SK-N-SH (cell line): Measurements from ENCODE around the gene EXOC6. TPM values are rescaled to one million over a fixed set of nuclear protein-coding genes. Genes with fewer than 3 reads are reported as not detected.

Experiments used
- CTCF ChIA-PET: fragments of 300-600, 350-600 bp; formaldehyde crosslinking; extraction: SDS; loops from one replicate; lab custom pipeline; 2021; lab: Yijun Ruan, JAX
- POLR2A ChIA-PET: fragments of 350-600 bp; sonication (Branson Sonifier 250); formaldehyde crosslinking; extraction: SDS; loops from one replicate; lab custom pipeline; 2020; ENCODE audit warnings: antibody characterized with exemption, inconsistent platforms; lab: Yijun Ruan, JAX
- DNase-seq: peaks from one replicate; pipeline ENCODE4 v3.0.0; 2012
- H2AFZ ChIP-seq: fragments of 200-600 bp; sonication (generic); 2 replicates; pipeline ENCODE4 v1.8.1; 2016; ENCODE audit warnings: antibody characterized with exemption, mild to moderate bottlenecking, low read depth
- H3F3A ChIP-seq: fragments of 200-600 bp; sonication (generic); replicated peaks from 2 replicates; pipeline ENCODE3; 2016; ENCODE audit warnings: antibody characterized with exemption, mild to moderate bottlenecking; ENCODE audit not compliant: insufficient read depth
- H3K27ac ChIP-seq, 2 experiments: fragments of 200-500 bp in 1 of 2; fragments of 200-600 bp in 1 of 2; sonication (Bioruptor generic) in 1 of 2; sonication (generic), shearing (Covaris generic) in 1 of 2; 2 replicates each; pipeline versions ENCODE4 v1.5.1 to v1.6.1; 2014 to 2016; ENCODE audit warnings: low read depth in 2 of 2, inconsistent platforms in 1 of 2, low read length in 1 of 2, mild to moderate bottlenecking in 1 of 2, mixed read lengths in 1 of 2
- H3K27me3 ChIP-seq: fragments of 200-600 bp; sonication (generic), shearing (Covaris generic); 2 replicates; pipeline ENCODE4 v1.6.1; 2016; ENCODE audit warnings: mixed run types; ENCODE audit not compliant: insufficient read depth
- H3K36me3 ChIP-seq, 2 experiments: fragments of 200-500 bp in 1 of 2; fragments of 200-600 bp in 1 of 2; sonication (Bioruptor generic) in 1 of 2; sonication (generic) in 1 of 2; replicated peaks in 1 of 2; 2 replicates each; pipeline versions ENCODE3 to v1.5.1; 2014 to 2016; ENCODE audit warnings: low read length in 1 of 2, mild to moderate bottlenecking in 1 of 2; ENCODE audit not compliant: insufficient read depth in 2 of 2, control insufficient read depth in 1 of 2
- H3K4me1 ChIP-seq, 2 experiments: fragments of 200-500 bp in 1 of 2; fragments of 200-600 bp in 1 of 2; sonication (Bioruptor generic) in 1 of 2; sonication (generic), shearing (Covaris generic) in 1 of 2; 2 replicates each; pipeline versions ENCODE4 v1.5.1 to v1.6.1; 2014 to 2016; ENCODE audit warnings: low read depth in 1 of 2, low read length in 1 of 2, mixed run types in 1 of 2; ENCODE audit not compliant: insufficient read depth in 2 of 2, control insufficient read depth in 1 of 2
- H3K4me2 ChIP-seq: fragments of 200-600 bp; sonication (generic), shearing (Covaris generic); 2 replicates; pipeline ENCODE4 v1.6.1; 2017; ENCODE audit warnings: mixed run types
- H3K4me3 ChIP-seq, 2 experiments: fragments of 200-500 bp in 1 of 2; fragments of 200-600 bp in 1 of 2; sonication (Bioruptor generic) in 1 of 2; sonication (generic), shearing (Covaris generic) in 1 of 2; 2 replicates each; pipeline versions ENCODE4 v1.5.1 to v1.8.1; 2014 to 2016; ENCODE audit warnings: low read depth in 2 of 2, inconsistent platforms in 1 of 2, low read length in 1 of 2, mild to moderate bottlenecking in 1 of 2, mixed read lengths in 1 of 2, moderate library complexity in 1 of 2
- H3K79me2 ChIP-seq: fragments of 200-600 bp; sonication (generic); 2 replicates; pipeline ENCODE4 v1.8.1; 2017; ENCODE audit warnings: mild to moderate bottlenecking; ENCODE audit not compliant: insufficient read depth
- H3K9ac ChIP-seq: fragments of 200-600 bp; sonication (generic); 2 replicates; pipeline ENCODE4 v1.6.1; 2017; ENCODE audit warnings: mixed run types
- H3K9me2 ChIP-seq: fragments of 200-600 bp; sonication (generic); 2 replicates; pipeline ENCODE4 v1.6.1; 2017; ENCODE audit warnings: mixed run types
- H3K9me3 ChIP-seq: fragments of 200-600 bp; sonication (generic); 2 replicates; pipeline ENCODE4 v1.6.1; 2017; ENCODE audit warnings: mixed run types, mild to moderate bottlenecking, moderate library complexity
- H4K20me1 ChIP-seq: fragments of 200-600 bp; sonication (generic); 2 replicates; pipeline ENCODE4 v1.6.1; 2017; ENCODE audit warnings: mild to moderate bottlenecking, mixed run types; ENCODE audit not compliant: insufficient read depth
- CHD2 ChIP-seq: fragments of 150-350 bp; IDR thresholded peaks from 2 replicates; pipeline ENCODE4 v1.6.1; 2018; ENCODE audit warnings: low read length; ENCODE audit not compliant: partially characterized antibody
- ELF1 ChIP-seq: IDR thresholded peaks from 2 replicates; pipeline ENCODE4 v1.4.0; 2012
- FOSL2 ChIP-seq: IDR thresholded peaks from 2 replicates; pipeline ENCODE4 v1.4.0; 2012; ENCODE audit warnings: low read depth, mild to moderate bottlenecking, moderate library complexity, borderline replicate concordance
- RAD21 ChIP-seq: IDR thresholded peaks from 2 replicates; pipeline ENCODE4 v1.6.1; 2012; ENCODE audit warnings: mild to moderate bottlenecking, low read length
- RCOR1 ChIP-seq: fragments of 150-350 bp; IDR thresholded peaks from 2 replicates; pipeline ENCODE4 v1.6.1; 2017; ENCODE audit warnings: antibody characterized with exemption, low read length
- SMC3 ChIP-seq: IDR thresholded peaks from 2 replicates; pipeline ENCODE4 v1.6.1; 2012; ENCODE audit warnings: low read depth, low read length, improper control_type of control experiment
- TCF12 ChIP-seq: IDR thresholded peaks from 2 replicates; pipeline ENCODE4 v1.4.0; 2012
- USF2 ChIP-seq: fragments of 150-350 bp; IDR thresholded peaks from 2 replicates; pipeline ENCODE4 v1.6.1; 2017; ENCODE audit warnings: antibody characterized with exemption, low read length, low read depth, borderline replicate concordance
- WGBS: methylation state at CpG from one replicate; pipeline ENCODE4 v1.1.6; 2017; ENCODE audit warnings: low lambda C conversion rate; 5-methylcytosine and 5-hydroxymethylcytosine counted together
- polyA plus RNA-seq, 3 experiments: library from polyadenylated mRNA; depleted of rRNA; stranded (reverse); fragments of >200 nt; gene quantifications; 2 replicates each; pipeline ENCODE4 v1.2.3, GENCODE V29; 2012
- TF ChIP-seq, protein P1 (sequence below): fragments of 200-600 bp; sonication (generic); IDR thresholded peaks from 2 replicates; pipeline ENCODE4 v1.6.1; 2017; ENCODE audit warnings: antibody characterized with exemption, mild to moderate bottlenecking, moderate library complexity

Gene EXOC6
- polyA plus RNA-seq, 1 of the 3 experiments (the other 2 are of a cell fraction), result 2.3 TPM

DNA sequence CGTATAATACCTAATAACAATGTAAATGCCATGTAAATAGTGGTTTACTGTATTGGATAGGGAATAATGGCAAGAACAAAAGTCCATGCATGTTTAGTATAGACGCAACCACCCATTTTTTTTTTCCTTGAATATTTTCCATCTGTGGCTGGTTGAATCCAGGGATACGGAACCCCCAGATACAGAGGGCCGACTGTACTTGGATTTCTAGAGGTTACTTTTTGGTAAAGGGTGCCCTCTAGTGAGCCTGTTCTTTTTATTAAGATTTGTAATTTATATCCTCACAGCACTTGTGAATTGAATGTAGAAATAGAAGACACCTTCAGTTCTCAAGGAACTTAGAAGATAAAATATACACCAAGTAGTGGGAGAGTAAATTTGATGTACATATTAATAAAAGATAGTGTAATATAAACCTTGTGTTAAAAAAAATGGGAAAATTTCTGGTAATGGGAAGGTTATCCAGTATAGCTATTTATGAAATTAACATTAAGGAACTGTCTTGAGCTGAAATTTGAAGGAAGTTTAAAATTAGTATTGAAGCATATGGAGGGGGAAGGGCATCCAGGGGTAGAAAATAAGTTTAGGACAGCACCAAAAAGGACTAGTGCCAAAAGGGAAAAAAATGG is 32.0 kb downstream of the EXOC6 start:
- Histone ChIP-seq H3F3A (peaks cover 6% of the 10 kb centered on the region), H3K36me3 (no peaks in the 10 kb centered on the region), H3K79me2 (no peaks in the 10 kb centered on the region), H3K4me1 (no peaks in the 10 kb centered on the region), H3K27ac (no peak overlapping the region), H3K9ac (no peak overlapping the region), H3K9me2 (no peaks in the 10 kb centered on the region), H3K4me3 (no peak overlapping the region), H3K9me3 (no peaks in the 10 kb centered on the region), H4K20me1 (peaks cover 3% of the 10 kb centered on the region; the same call in 1 of the 2 replicates), H2AFZ (no peak overlapping the region; the same call in 1 of the 2 replicates), H3K27me3 (no peaks in the 10 kb centered on the region), H3K4me2 (no peak overlapping the region)
- DNase-seq, result peak; percentile 37
- POLR2A ChIA-PET, result no interaction called here
- 53% methylated on average over 4 of the region's 4 CpGs for WGBS
- TF ChIP-seq TCF12, result no peak
- no peak for TF ChIP-seq ELF1
- TF ChIP-seq SMC3, result peak; percentile 44
- peak; percentile 78 for TF ChIP-seq RAD21
- TF ChIP-seq, protein P1, sequence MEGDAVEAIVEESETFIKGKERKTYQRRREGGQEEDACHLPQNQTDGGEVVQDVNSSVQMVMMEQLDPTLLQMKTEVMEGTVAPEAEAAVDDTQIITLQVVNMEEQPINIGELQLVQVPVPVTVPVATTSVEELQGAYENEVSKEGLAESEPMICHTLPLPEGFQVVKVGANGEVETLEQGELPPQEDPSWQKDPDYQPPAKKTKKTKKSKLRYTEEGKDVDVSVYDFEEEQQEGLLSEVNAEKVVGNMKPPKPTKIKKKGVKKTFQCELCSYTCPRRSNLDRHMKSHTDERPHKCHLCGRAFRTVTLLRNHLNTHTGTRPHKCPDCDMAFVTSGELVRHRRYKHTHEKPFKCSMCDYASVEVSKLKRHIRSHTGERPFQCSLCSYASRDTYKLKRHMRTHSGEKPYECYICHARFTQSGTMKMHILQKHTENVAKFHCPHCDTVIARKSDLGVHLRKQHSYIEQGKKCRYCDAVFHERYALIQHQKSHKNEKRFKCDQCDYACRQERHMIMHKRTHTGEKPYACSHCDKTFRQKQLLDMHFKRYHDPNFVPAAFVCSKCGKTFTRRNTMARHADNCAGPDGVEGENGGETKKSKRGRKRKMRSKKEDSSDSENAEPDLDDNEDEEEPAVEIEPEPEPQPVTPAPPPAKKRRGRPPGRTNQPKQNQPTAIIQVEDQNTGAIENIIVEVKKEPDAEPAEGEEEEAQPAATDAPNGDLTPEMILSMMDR, result peak; percentile 76
- CTCF ChIA-PET, result interaction anchor here (0.7 to 1.9 kb wide), 12 partner anchors 12 to 400 kb away, joined by 3 to 13 read pairs (median 3); no protein-coding TSS in a partner anchor

- DNase-seq, result no peak
- Histone ChIP-seq H4K20me1 (peaks cover 3% of the 10 kb centered on the region; the same call in 1 of the 2 replicates), H3K4me1 (no peaks in the 10 kb centered on the region), H3K4me3 (no peak overlapping the region), H3K36me3 (no peaks in the 10 kb centered on the region), H3K9ac (no peak overlapping the region), H3K9me2 (no peaks in the 10 kb centered on the region), H3K27ac (no peak overlapping the region), H2AFZ (no peak overlapping the region), H3K9me3 (no peaks in the 10 kb centered on the region), H3F3A (peaks cover 6% of the 10 kb centered on the region), H3K27me3 (no peaks in the 10 kb centered on the region), H3K4me2 (no peak overlapping the region)
- POLR2A ChIA-PET, result no interaction called here
- CTCF ChIA-PET, result interaction anchor here (0.7 to 1.9 kb wide), 12 partner anchors 12 to 401 kb away, joined by 3 to 13 read pairs (median 3); no protein-coding TSS in a partner anchor
- WGBS, result 69% methylated on average over 2 of the region's 2 CpGs
- TF ChIP-seq FOSL2 (no peak), CHD2 (no peak), RCOR1 (no peak), USF2 (no peak), ELF1 (no peak)
- TF ChIP-seq, all 33 proteins: peak for 0
- H3K79me2 ChIP-seq, result no peaks in the 10 kb centered on the region
Measured at GRCh38 chr10:92880917-92881316, 32.6 kb downstream of the EXOC6 start.
